HT-29 (cell line): Measurements from ENCODE around the gene GPR37. TPM values are rescaled to one million over a fixed set of nuclear protein-coding genes. Genes with fewer than 3 reads are reported as not detected.

Source experiments
- DNase-seq: peaks from one replicate; pipeline ENCODE4 v3.0.0-alpha.2; 2015; ENCODE audit warnings: low spot score
- total RNA-seq: library from RNA; depleted of rRNA; stranded (reverse); fragments of >200 nt; shearing (Covaris generic); gene quantifications from 2 replicates; pipeline ENCODE4 v1.2.3, GENCODE V29; 2014

The GPR37 gene
- total RNA-seq, 1 experiment from 2014 or later = 9.7 TPM

- no peak for DNase-seq
Measured at GRCh38 chr7:124780056-124780455, 14.5 kb upstream of the GPR37 start.

GRCh38 chr7:124779620-124780019 lies 14.0 kb upstream of the GPR37 start:
- no peak for DNase-seq

- no peak for DNase-seq
Measured at GRCh38 chr7:124779194-124779593, 13.6 kb upstream of the GPR37 start.

- no peak for DNase-seq
Measured at GRCh38 chr7:124777268-124777667, 11.7 kb upstream of the GPR37 start.

- DNase-seq = no peak
Measured at GRCh38 chr7:124776153-124776552, 10.6 kb upstream of the GPR37 start.

GRCh38 chr7:124775422-124775821 lies 9.8 kb upstream of the GPR37 start:
- no peak for DNase-seq

GRCh38 chr7:124773938-124774337 lies 8.3 kb upstream of the GPR37 start:
- DNase-seq = no peak

GRCh38 chr7:124773339-124773738 lies 7.7 kb upstream of the GPR37 start:
- no peak for DNase-seq

- no peak for DNase-seq
Measured at GRCh38 chr7:124769136-124769535, 3.5 kb upstream of the GPR37 start.

GRCh38 chr7:124768525-124768924 lies 2.9 kb upstream of the GPR37 start:
- no peak for DNase-seq

- DNase-seq = no peak
Measured at GRCh38 chr7:124764847-124765400, 668 bp downstream of the GPR37 start.

GRCh38 chr7:124764051-124764846 lies 1.3 kb downstream of the GPR37 start:
- no peak for DNase-seq

GRCh38 chr7:124762611-124763143 lies 2.9 kb downstream of the GPR37 start:
- peak; percentile 61 for DNase-seq

GRCh38 chr7:124761164-124761715 lies 4.4 kb downstream of the GPR37 start:
- peak; percentile 13 for DNase-seq

GRCh38 chr7:124758327-124758726 lies 7.3 kb downstream of the GPR37 start:
- no peak for DNase-seq

- DNase-seq = no peak
Measured at GRCh38 chr7:124754576-124755268, 10.9 kb downstream of the GPR37 start.

- DNase-seq = no peak
Measured at GRCh38 chr7:124752310-124752709, 13.3 kb downstream of the GPR37 start.

- no peak for DNase-seq
Measured at GRCh38 chr7:124751027-124751426, 14.6 kb downstream of the GPR37 start.

GRCh38 chr7:124747072-124747471 lies 18.5 kb downstream of the GPR37 start:
- no peak for DNase-seq

GRCh38 chr7:124738639-124739038 lies 27.0 kb downstream of the GPR37 start:
- DNase-seq = no peak

- no peak for DNase-seq
Measured at GRCh38 chr7:124737760-124738300, 27.8 kb downstream of the GPR37 start.

GRCh38 chr7:124728610-124729009 lies 37.0 kb downstream of the GPR37 start:
- DNase-seq = no peak
